Amniotic epithelial cell (primary cell): ENCODE results near the gene UGCG.
A peak's percentile ranks its signal among the peaks of the same experiment; 100 is the strongest.
"Not testable (repeated sequence)": the region's sequence is repeated elsewhere in the genome, so short reads cannot be mapped to it uniquely, and the experiment has no call there.

Experiments used
- DNase-seq: peaks from one replicate; pipeline ENCODE4 v3.0.0-alpha.2; 2010; ENCODE audit warnings: low read depth

The UGCG gene

GRCh38 chr9:111895996-111896941 lies at the start of gene UGCG:
Gene UGCG, plus strand, starts transcription at chr9:111896814. Its CDS starts 402 bp downstream, at chr9:111897216.
- DNase-seq: peak; percentile 85

- DNase-seq: peak; percentile 51
Observed at GRCh38 chr9:111851553-111851952, 45.1 kb upstream of the UGCG start.

GRCh38 chr9:111852291-111852690 lies 44.3 kb upstream of the UGCG start:
- DNase-seq: peak; percentile 63

GRCh38 chr9:111853450-111853827 lies 43.2 kb upstream of the UGCG start:
- DNase-seq: peak; percentile 40

GRCh38 chr9:111854799-111855198 lies 41.8 kb upstream of the UGCG start:
- DNase-seq: peak; percentile 64

- peak; percentile 8 for DNase-seq
Observed at GRCh38 chr9:111857555-111858211, 38.9 kb upstream of the UGCG start.

- no peak for DNase-seq
Observed at GRCh38 chr9:111860443-111860842, 36.2 kb upstream of the UGCG start.

GRCh38 chr9:111863636-111864035 lies 33.0 kb upstream of the UGCG start:
- no peak for DNase-seq

GRCh38 chr9:111866976-111867375 lies 29.6 kb upstream of the UGCG start:
- DNase-seq: peak; percentile 85

- DNase-seq: no peak
Observed at GRCh38 chr9:111868475-111868874, 28.1 kb upstream of the UGCG start.

GRCh38 chr9:111870774-111871498 lies 25.7 kb upstream of the UGCG start:
- peak; percentile 33 for DNase-seq

GRCh38 chr9:111871499-111871855 lies 25.1 kb upstream of the UGCG start:
- DNase-seq: peak; percentile 33

- peak; percentile 58 for DNase-seq
Observed at GRCh38 chr9:111872886-111873285, 23.7 kb upstream of the UGCG start.

- DNase-seq: no peak
Observed at GRCh38 chr9:111873901-111874300, 22.7 kb upstream of the UGCG start.

- no peak for DNase-seq
Observed at GRCh38 chr9:111874500-111874899, 22.1 kb upstream of the UGCG start.

- DNase-seq: not testable (repeated sequence)
Observed at GRCh38 chr9:111875291-111875690, 21.3 kb upstream of the UGCG start.

GRCh38 chr9:111875691-111876090 lies 20.9 kb upstream of the UGCG start:
- not testable (repeated sequence) for DNase-seq

GRCh38 chr9:111876179-111876578 lies 20.4 kb upstream of the UGCG start:
- no peak for DNase-seq

- DNase-seq: no peak
Observed at GRCh38 chr9:111877420-111877819, 19.2 kb upstream of the UGCG start.

GRCh38 chr9:111878946-111879345 lies 17.7 kb upstream of the UGCG start:
- DNase-seq: no peak

- DNase-seq: no peak
Observed at GRCh38 chr9:111886983-111887718, 9.5 kb upstream of the UGCG start.

- DNase-seq: no peak
Observed at GRCh38 chr9:111890334-111890733, 6.3 kb upstream of the UGCG start.
